ENCODE data around the gene MRPS2.

DNA sequence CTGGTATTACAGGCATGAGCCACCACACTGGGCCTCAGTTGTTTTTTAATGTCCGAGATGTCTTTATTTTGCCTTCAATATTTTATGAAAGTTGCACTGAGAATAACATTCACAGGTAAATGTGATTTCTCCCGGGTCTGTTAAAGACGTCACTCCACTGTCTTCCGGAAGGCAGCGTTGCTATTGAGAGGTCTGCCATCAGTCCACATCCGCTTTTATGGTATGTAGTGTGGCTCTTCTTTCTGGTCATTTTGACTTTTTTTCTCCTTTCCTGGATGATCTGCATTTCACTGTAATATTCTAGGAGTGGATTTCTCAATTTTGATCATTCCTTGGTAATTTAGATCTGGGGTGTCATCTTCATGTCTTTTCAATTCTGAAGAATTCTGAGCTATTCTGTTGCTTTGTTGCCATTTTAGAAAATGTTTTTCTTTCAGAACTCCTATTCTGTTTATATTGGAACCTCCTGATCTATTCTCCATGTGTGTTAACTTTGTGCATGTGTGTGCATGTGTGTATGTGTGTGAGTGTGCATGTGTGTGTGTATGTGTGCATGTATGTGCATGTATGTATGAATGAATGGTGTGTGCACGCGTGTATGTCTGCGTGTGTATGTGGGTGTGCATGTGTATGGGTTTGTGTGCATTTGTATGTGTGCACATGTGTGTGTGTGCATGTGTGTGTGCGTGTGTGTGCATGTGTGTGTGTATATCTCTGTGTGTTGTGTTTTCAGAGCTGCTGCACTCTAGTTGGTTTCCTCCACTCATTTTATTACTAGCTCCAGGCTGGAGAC is 18.9 kb downstream of the MRPS2 start:
- TF ChIP-seq, protein P1, sequence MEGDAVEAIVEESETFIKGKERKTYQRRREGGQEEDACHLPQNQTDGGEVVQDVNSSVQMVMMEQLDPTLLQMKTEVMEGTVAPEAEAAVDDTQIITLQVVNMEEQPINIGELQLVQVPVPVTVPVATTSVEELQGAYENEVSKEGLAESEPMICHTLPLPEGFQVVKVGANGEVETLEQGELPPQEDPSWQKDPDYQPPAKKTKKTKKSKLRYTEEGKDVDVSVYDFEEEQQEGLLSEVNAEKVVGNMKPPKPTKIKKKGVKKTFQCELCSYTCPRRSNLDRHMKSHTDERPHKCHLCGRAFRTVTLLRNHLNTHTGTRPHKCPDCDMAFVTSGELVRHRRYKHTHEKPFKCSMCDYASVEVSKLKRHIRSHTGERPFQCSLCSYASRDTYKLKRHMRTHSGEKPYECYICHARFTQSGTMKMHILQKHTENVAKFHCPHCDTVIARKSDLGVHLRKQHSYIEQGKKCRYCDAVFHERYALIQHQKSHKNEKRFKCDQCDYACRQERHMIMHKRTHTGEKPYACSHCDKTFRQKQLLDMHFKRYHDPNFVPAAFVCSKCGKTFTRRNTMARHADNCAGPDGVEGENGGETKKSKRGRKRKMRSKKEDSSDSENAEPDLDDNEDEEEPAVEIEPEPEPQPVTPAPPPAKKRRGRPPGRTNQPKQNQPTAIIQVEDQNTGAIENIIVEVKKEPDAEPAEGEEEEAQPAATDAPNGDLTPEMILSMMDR (IDR thresholded peaks at IDR 0.05; ENCODE audit: low read length): no peak
- TF ChIP-seq EZH2 (IDR thresholded peaks at IDR 0.05; ENCODE audit: borderline replicate concordance, low read length): no peak
